Muscle of arm (tissue), 12 donors: ENCODE measurements around the gene OR1F1. TPM values are rescaled to one million over a fixed set of nuclear protein-coding genes. Genes with fewer than 3 reads are reported as not detected.
"Not testable (repeated sequence)": the region's sequence is repeated elsewhere in the genome, so short reads cannot be mapped to it uniquely, and the experiment has no call there.

Experiments used
- DNase-seq: peaks from one replicate; pipeline ENCODE4 v3.0.0-alpha.2; 2013
- polyA plus RNA-seq, 12 donors: library from polyadenylated mRNA; unstranded; fragments of 120-200 nt; gene quantifications; one replicate each; pipeline ENCODE4 v1.2.1, GENCODE V29; 2013; ENCODE audit not compliant: insufficient read length in 12 of 12

OR1F1 gene
- polyA plus RNA-seq, 12 donors: not detected

- no peak for DNase-seq
Measured at GRCh38 chr16:3173892-3174617, 13.9 kb upstream of the OR1F1 start.

- no peak for DNase-seq
Measured at GRCh38 chr16:3174618-3175148, 13.3 kb upstream of the OR1F1 start.

- no peak for DNase-seq
Measured at GRCh38 chr16:3175157-3176093, 12.6 kb upstream of the OR1F1 start.

- DNase-seq: no peak
Measured at GRCh38 chr16:3179651-3180050, 8.4 kb upstream of the OR1F1 start.

- no peak for DNase-seq
Measured at GRCh38 chr16:3180445-3180878, 7.5 kb upstream of the OR1F1 start.

- DNase-seq: not testable (repeated sequence)
Measured at GRCh38 chr16:3182293-3182607, 5.8 kb upstream of the OR1F1 start.

- DNase-seq: no peak
Measured at GRCh38 chr16:3182608-3183444, 5.2 kb upstream of the OR1F1 start.

- DNase-seq: no peak
Measured at GRCh38 chr16:3183445-3184139, 4.4 kb upstream of the OR1F1 start.

- DNase-seq: no peak
Measured at GRCh38 chr16:3186946-3187690, 886 bp upstream of the OR1F1 start.

GRCh38 chr16:3188675-3188924 lies 596 bp downstream of the OR1F1 start:
- DNase-seq: no peak

- DNase-seq: no peak
Measured at GRCh38 chr16:3188925-3189825, 1.2 kb downstream of the OR1F1 start.

GRCh38 chr16:3189869-3190268 lies 1.9 kb downstream of the OR1F1 start:
- DNase-seq: no peak

GRCh38 chr16:3190949-3191353 lies 2.9 kb downstream of the OR1F1 start:
- DNase-seq: no peak

- no peak for DNase-seq
Measured at GRCh38 chr16:3192476-3193019, 4.5 kb downstream of the OR1F1 start.

- no peak for DNase-seq
Measured at GRCh38 chr16:3193221-3194212, 5.5 kb downstream of the OR1F1 start.

GRCh38 chr16:3194792-3195191 lies 6.8 kb downstream of the OR1F1 start:
- no peak for DNase-seq

GRCh38 chr16:3195975-3196374 lies 8.0 kb downstream of the OR1F1 start:
- DNase-seq: no peak

GRCh38 chr16:3197694-3198333 lies 9.8 kb downstream of the OR1F1 start:
- not testable (repeated sequence) for DNase-seq
